AG09319 (cell line): Measurements from ENCODE around the gene SGMS2.
"Not testable (repeated sequence)": the region's sequence is repeated elsewhere in the genome, so short reads cannot be mapped to it uniquely, and the experiment has no call there.

Experiments
- DNase-seq: peaks from one replicate; pipeline ENCODE4 v3.0.0-alpha.2; 2010; ENCODE audit warnings: low read depth; ENCODE audit errors: extremely low read depth
- CTCF ChIP-seq: IDR thresholded peaks from 2 replicates; pipeline ENCODE4 v1.5.1; 2011; ENCODE audit warnings: low read depth, mild to moderate bottlenecking, inconsistent platforms, low read length, moderate library complexity

SGMS2 gene

GRCh38 chr4:107896646-107897045, 71.9 kb downstream of the SGMS2 start:
- no peak for DNase-seq
- TF ChIP-seq CTCF: no peak

GRCh38 chr4:107897823-107898222, 73.1 kb downstream of the SGMS2 start:
- no peak for DNase-seq
- TF ChIP-seq CTCF: no peak

- no peak for DNase-seq
- TF ChIP-seq CTCF: no peak
Measured at GRCh38 chr4:107900067-107900466, 75.3 kb downstream of the SGMS2 start.

- no peak for TF ChIP-seq CTCF
- DNase-seq: no peak
Measured at GRCh38 chr4:107900508-107900907, 75.8 kb downstream of the SGMS2 start.

GRCh38 chr4:107901213-107901934, 76.6 kb downstream of the SGMS2 start:
- TF ChIP-seq CTCF: no peak
- no peak for DNase-seq

- TF ChIP-seq CTCF: no peak
Measured at GRCh38 chr4:107902715-107903114, 78.0 kb downstream of the SGMS2 start.

GRCh38 chr4:107905082-107905481, 80.3 kb downstream of the SGMS2 start:
- DNase-seq: not testable (repeated sequence)

More at GRCh38 chr4:107902715-107903114, 78.0 kb downstream of the SGMS2 start:
- DNase-seq: no peak
